Choroid plexus epithelial cell (primary cell): ENCODE data around the gene PRRC2B.
A peak's percentile ranks its signal among the peaks of the same experiment; 100 is the strongest.

Experiments
- DNase-seq: peaks from one replicate; pipeline ENCODE4 v3.0.0-alpha.2; 2010; ENCODE audit warnings: low read depth
- H3K4me3 ChIP-seq: 2 replicates; pipeline ENCODE4 v1.5.1; 2011; ENCODE audit warnings: low read depth, mild to moderate bottlenecking, control low read depth, low read length, moderate library complexity
- CTCF ChIP-seq: conservative IDR thresholded peaks from 2 replicates; pipeline ENCODE4 v1.5.1; 2011; ENCODE audit warnings: low read depth, mild to moderate bottlenecking, control low read depth, inconsistent platforms, low read length, moderate library complexity

The PRRC2B gene

DNA sequence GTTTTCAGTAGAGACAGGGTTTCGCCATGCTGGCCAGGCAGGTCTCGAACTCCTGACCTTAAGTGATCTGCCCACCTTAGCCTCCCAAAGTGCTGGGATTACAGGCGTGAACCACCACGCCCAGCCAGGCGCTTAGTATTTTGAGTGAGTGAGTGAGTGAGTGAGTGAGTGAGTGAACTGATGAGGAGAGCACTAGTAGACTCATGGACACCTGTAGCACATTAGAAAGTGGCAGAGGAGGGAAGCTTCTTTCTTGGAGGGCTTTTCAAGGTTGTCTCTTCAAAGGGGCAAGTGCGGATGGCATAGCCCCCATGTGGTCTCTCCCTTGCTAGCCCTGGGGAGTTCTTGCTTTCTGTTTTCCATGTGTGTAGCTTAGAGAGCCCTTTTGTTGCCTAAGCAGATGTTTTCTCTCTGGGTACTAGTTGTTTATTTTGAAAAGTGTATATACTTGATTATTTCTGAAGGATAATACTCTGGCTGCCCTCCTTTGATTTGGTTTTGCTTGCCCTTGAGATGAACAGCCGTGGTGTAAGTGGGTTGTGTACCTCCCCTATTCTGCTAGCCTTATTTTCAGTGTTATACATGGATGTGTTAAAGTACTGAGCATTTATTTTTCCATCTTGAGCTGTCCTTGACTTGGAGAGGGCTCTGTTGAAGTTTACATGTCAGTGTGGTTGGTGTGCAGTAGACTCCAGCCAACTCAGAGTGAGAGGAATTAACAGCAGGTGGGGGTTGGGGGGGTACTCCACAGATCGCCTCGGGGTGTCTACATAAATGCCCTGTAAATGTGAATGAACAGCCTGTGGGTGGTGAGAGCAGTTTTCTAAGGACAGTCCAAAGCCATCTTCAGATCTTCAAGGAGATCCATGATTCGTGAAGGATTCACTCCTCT is 35.5 kb downstream of the PRRC2B start:
- no peak for TF ChIP-seq CTCF
- DNase-seq: peak; percentile 23
- H3K4me3 ChIP-seq: no peak overlapping the region

GRCh38 chr9:131432050-131432449 is 38.2 kb downstream of the PRRC2B start:
- DNase-seq: no peak
- H3K4me3 ChIP-seq: no peak overlapping the region
- no peak for TF ChIP-seq CTCF

DNA sequence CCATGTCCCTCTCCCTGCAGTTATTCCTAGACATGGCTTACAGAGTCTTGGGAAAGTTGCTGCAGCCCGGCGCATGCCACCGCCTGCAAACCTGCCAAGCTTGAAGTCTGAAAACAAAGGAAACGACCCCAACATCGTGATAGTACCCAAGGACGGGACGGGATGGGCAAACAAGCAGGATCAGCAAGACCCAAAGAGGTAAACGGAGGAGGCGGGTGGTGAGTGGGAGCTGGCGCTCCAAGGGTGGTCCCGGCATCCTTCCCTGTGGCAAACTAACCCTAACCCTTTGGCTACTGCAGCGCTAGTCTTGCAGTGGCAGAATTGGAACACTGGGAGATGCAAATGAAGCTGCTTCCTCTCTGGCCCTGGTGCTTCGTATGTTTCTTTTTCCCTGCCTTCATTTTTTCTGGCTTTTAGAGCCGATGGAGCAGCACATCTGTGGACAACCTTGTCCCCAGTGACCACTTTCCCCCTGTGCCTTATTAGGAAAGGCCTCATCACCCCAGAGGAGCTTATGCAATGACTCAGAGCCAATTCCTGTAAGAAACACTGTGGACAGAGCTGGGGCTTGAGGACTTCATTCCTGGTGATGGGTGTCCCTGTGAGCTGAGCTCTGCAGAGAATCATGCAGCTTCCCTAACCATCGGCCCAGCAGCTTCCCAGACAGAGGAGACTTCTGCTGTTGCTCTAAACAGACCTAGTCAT is 38.9 kb downstream of the PRRC2B start:
- H3K4me3 ChIP-seq: no peak overlapping the region
- peak; percentile 10 for TF ChIP-seq CTCF
- DNase-seq: peak; percentile 87

GRCh38 chr9:131433302-131433854 is 39.5 kb downstream of the PRRC2B start:
- no peak overlapping the region for H3K4me3 ChIP-seq
- DNase-seq: no peak
- TF ChIP-seq CTCF: no peak

- no peak for TF ChIP-seq CTCF
- no peak overlapping the region for H3K4me3 ChIP-seq
Measured at GRCh38 chr9:131434673-131435072, 40.8 kb downstream of the PRRC2B start.

GRCh38 chr9:131436376-131436775 is 42.5 kb downstream of the PRRC2B start:
- no peak for TF ChIP-seq CTCF
- peak; percentile 68 for DNase-seq
- H3K4me3 ChIP-seq: no peak overlapping the region

More at GRCh38 chr9:131434673-131435072, 40.8 kb downstream of the PRRC2B start:
- DNase-seq: no peak
